Measurements from ENCODE around the gene OR1F1. TPM values are rescaled to one million over a fixed set of nuclear protein-coding genes. Genes with fewer than 3 reads are reported as not detected.
A peak's percentile ranks its signal among the peaks of the same experiment; 100 is the strongest.

OR1F1 gene
- total and polyA plus RNA-seq, 9 of the 15 experiments (the other 6 are each of a cell fraction or from before 2014, with no cell fraction given) = 0.15 to 0.61 (median 0.35) TPM; not detected in 3

- intact Hi-C loops (cut with micrococcal nuclease) (loop anchor here (10.0 kb wide), 1 partner anchor 107 kb away; no protein-coding TSS in a partner anchor), in situ Hi-C loops (cut with MboI) (no loop called here)
- no peaks in the 10 kb centered on the region for H4K20me1 ChIP-seq (replicated peaks; ENCODE audit: control insufficient read depth, insufficient read depth, low read length)
- H3K4me1 ChIP-seq (replicated peaks in 1 of 2; ENCODE audit: control insufficient read depth in 2 of 2, insufficient read depth in 2 of 2, low read length in 2 of 2) = peaks cover 6 to 48% of the 10 kb centered on the region in 2 experiments; a peak in 4 of 5 replicates
- CTCF ChIA-PET (ENCODE audit: low intra/inter-chr PET ratio) = no interaction called here
- FAIRE-seq = no peak
- 3% methylated on average over 17 of the region's 27 CpGs for WGBS (ENCODE audit: insufficient coverage, low coverage, missing lambda C conversion rate)
- no peaks in the 10 kb centered on the region for H3K9me1 ChIP-seq (ENCODE audit: control insufficient read depth, insufficient read depth, low read length)
- H3K27ac ChIP-seq (ENCODE audit: extremely low read depth, low read depth, low read length) = peak overlapping the region; percentile 65
- peak overlapping the region; percentile 91 for H3K4me2 ChIP-seq (ENCODE audit: insufficient read depth, low read length)
- H3K9me3 ChIP-seq (replicated peaks; ENCODE audit: control insufficient read depth, insufficient read depth, low read depth, low read length) = no peaks in the 10 kb centered on the region
- POLR2A ChIA-PET = interaction anchor here (0.6 to 1.5 kb wide), 13 partner anchors 8 to 131 kb away, joined by 3 to 8 read pairs (median 4); partner anchors contain the start of gene ZNF213
- H3K27me3 ChIP-seq (ENCODE audit: control insufficient read depth in 2 of 2, insufficient read depth in 2 of 2, low read length in 2 of 2) = no peaks in the 10 kb centered on the region
- H3K9ac ChIP-seq (ENCODE audit: insufficient read depth in 1 of 2, low read depth in 2 of 2, low read length in 2 of 2) = peak overlapping the region; percentile 68 to 92
- no peaks in the 10 kb centered on the region for H3K36me3 ChIP-seq (ENCODE audit: control insufficient read depth, insufficient read depth, low read length)
- BruUV-seq (replicated peaks) = no TSS peak
- no peaks in the 10 kb centered on the region for H3K79me2 ChIP-seq (ENCODE audit: control insufficient read depth, insufficient read depth, low read length)
- peak overlapping the region; percentile 69 for H3K4me3 ChIP-seq
- no peak for DNase-seq (ENCODE audit: extremely low read depth in 1 of 4, low spot score in 3 of 4)
- H2AFZ ChIP-seq (ENCODE audit: low read depth, low read length) = peak overlapping the region; percentile 89
- ATAC-seq = peak; percentile 41
- TF ChIP-seq ZNF740 (CRISPR knock-in tag; IDR thresholded peaks at IDR 0.05) = no peak
- TF ChIP-seq ZNF740 (tag; IDR thresholded peaks at IDR 0.05) = no peak
- TF ChIP-seq KLF16 (IDR thresholded peaks at IDR 0.05) = no peak
- TF ChIP-seq SMAD3 (CRISPR knock-in tag; conservative IDR thresholded peaks at IDR 0.05) = no peak
- TF ChIP-seq NFE2L1 (tag; IDR thresholded peaks at IDR 0.05; ENCODE audit: borderline replicate concordance, low read depth) = no peak
- no peak for TF ChIP-seq ZNF280A (IDR thresholded peaks at IDR 0.05; ENCODE audit: low read depth, partially characterized antibody)
- 0 out of 2 replicates have a peak, but pooled peaks have one; percentile 6 for TF ChIP-seq ETV1 (tag; conservative IDR thresholded peaks at IDR 0.05; ENCODE audit: low read depth)
- no peak for TF ChIP-seq STAT6 (CRISPR knock-in tag; IDR thresholded peaks at IDR 0.05)
- TF ChIP-seq ZBTB9 (CRISPR knock-in tag; IDR thresholded peaks at IDR 0.05) = no peak
- TF ChIP-seq HES1 (IDR thresholded peaks at IDR 0.05; ENCODE audit: low read depth) = no peak
- no peak for TF ChIP-seq XRCC3 (IDR thresholded peaks at IDR 0.05)
These were observed 29.9 kb upstream of the OR1F1 start for GRCh38 chr16:3158026-3158509.
